Lower leg skin (tissue), 4 donors: ENCODE data around the gene PET100. TPM values are rescaled to one million over a fixed set of nuclear protein-coding genes. Genes with fewer than 3 reads are reported as not detected.

Source experiments
- DNase-seq, 2 donors: peaks; one replicate each; pipeline ENCODE4 v3.0.0-alpha.2; 2019; ENCODE audit warnings: low spot score in 2 of 2
- H3K4me3 ChIP-seq: fragments of 200-600 bp; sonication (generic); 2 replicates; pipeline ENCODE4 v1.5.1; 2017; ENCODE audit warnings: mild to moderate bottlenecking, low read depth; ENCODE audit not compliant: poor library complexity, severe bottlenecking
- CTCF ChIP-seq, 3 donors: fragments of 450-650 bp; IDR thresholded peaks; one replicate each; pipeline ENCODE4 v1.5.1; 2016; ENCODE audit warnings: antibody characterized with exemption in 3 of 3, mild to moderate bottlenecking in 3 of 3, moderate library complexity in 2 of 3
- POLR2A ChIP-seq, 2 donors: fragments of 450-650 bp; IDR thresholded peaks; one replicate each; pipeline ENCODE4 v1.6.1; 2016 to 2017; ENCODE audit warnings: antibody characterized with exemption in 2 of 2, mild to moderate bottlenecking in 1 of 2, moderate library complexity in 1 of 2
- WGBS, 2 donors: methylation state at CpG; one replicate each; pipeline ENCODE4 v1.1.5; 2018; 5-methylcytosine and 5-hydroxymethylcytosine counted together
- intact Hi-C: fragments of 100-400 bp; cut with DNase I; formaldehyde crosslinking; loops from one replicate; pipeline ENCODE4 v1.15.0; 2023; ENCODE audit warnings: low total_unique reads
- total RNA-seq, 4 donors: library from RNA; depleted of rRNA; stranded (reverse); fragments of >200 nt; gene quantifications; one replicate each; pipeline ENCODE4 v1.1.0, GENCODE V29; 2016

PET100 gene
- total RNA-seq, 4 donors from 2014 or later = 9.0 to 267 (median 19.1) TPM

DNA sequence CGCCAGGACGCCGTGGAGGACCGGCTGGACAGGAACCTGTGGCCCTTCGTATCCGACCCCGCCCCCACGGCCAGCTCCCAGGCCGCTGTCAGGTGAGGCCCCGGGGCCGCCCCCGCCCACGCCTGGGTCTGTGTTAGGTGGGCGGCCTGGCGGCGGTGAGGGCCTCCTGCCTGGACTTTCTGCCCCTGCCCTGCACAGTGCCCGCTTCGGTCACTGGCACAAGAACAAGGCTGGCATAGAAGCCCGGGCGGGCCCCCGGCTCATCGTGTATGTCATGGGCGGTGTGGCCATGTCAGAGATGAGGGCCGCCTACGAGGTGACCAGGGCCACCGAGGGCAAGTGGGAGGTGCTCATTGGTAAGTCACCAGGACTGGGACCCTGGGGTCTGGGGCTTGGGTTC, 17.6 kb downstream of the PET100 start:
- no peak for TF ChIP-seq CTCF (IDR thresholded peaks at IDR 0.05)
- no peak for TF ChIP-seq POLR2A (IDR thresholded peaks at IDR 0.05)
- WGBS, 2 donors = 82 to 93% methylated on average over 13 to 17 of the region's 26 CpGs
- DNase-seq = no peak
- H3K4me3 ChIP-seq = no peak overlapping the region
- intact Hi-C loops = no loop called here

DNA sequence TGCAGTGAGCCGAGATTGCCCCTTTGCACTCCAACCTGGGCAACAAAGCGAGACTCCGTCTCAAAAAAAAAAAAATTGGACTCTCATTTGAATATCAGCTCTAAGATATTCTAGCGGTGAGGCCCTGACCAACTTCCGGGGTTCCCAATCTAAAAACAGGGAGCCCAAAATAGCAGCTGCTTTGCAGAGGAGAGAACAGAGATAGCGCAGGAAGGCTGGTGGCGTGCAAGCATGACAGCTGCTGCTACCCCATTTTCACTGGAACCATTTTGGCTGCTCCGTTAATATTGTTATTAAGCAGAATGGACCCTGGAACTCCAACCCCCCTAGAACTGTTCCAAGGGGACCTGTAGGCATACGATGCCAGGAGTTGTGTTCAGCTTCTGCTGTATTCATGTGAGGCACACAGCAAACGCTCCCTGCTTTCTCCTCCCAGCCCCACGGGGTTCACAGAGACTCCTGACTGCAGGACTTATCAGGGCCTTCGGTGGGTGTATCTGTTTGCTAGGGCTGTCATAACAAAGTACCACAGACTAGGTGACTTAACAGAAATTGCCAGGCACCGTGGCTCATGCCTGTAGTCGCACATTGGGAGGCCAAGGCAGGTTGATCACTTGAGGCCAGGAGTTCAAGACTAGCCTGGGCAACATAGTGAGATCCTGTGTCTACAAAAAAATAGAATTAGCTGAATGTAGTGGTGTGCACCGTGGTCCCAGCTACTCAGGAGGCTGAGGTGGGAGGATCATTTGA, 18.8 kb downstream of the PET100 start:
- H3K4me3 ChIP-seq = no peak overlapping the region
- DNase-seq = no peak
- WGBS, 2 donors = 81 to 86% methylated on average over 14 to 15 of the region's 15 CpGs
- no peak for TF ChIP-seq POLR2A (IDR thresholded peaks at IDR 0.05)
- no peak for TF ChIP-seq CTCF (IDR thresholded peaks at IDR 0.05)
- intact Hi-C loops = no loop called here

GRCh38 chr19:7650148-7650547, 20.6 kb downstream of the PET100 start:
- intact Hi-C loops = no loop called here
- DNase-seq = no peak
- no peak overlapping the region for H3K4me3 ChIP-seq
- TF ChIP-seq CTCF (IDR thresholded peaks at IDR 0.05) (no peak), POLR2A (IDR thresholded peaks at IDR 0.05) (no peak)
- 37 to 46% methylated on average over 2 of the region's 2 CpGs for WGBS, 2 donors

GRCh38 chr19:7652061-7652641, 22.6 kb downstream of the PET100 start:
- no peak overlapping the region for H3K4me3 ChIP-seq
- TF ChIP-seq POLR2A (IDR thresholded peaks at IDR 0.05) (no peak), CTCF (IDR thresholded peaks at IDR 0.05) (peak in 1 of 3 donors; percentile 97)
- intact Hi-C loops = no loop called here
- 6% methylated on average over 28 of the region's 28 CpGs for WGBS, 2 donors
- peak; percentile 76 to 97 for DNase-seq

DNA sequence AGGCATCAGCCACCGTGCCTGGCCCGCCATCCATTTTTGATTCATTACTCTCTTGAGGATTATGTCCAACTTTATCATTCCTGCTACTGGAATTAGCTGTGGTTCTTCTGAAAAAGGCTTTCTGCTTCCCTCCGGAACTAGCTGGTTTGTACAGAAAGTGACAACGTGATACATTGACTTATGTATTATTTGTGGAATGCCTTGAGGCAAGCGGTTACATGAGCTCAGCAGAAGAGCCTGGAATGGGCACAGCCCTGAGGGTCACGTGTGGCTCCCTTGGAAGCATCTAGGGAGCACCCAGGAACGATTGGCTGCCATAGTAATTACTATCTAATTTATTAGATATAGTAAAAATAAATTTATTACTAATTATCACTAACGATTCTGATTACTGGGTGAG, 24.8 kb downstream of the PET100 start:
- H3K4me3 ChIP-seq = no peak overlapping the region
- TF ChIP-seq POLR2A (IDR thresholded peaks at IDR 0.05) (no peak), CTCF (IDR thresholded peaks at IDR 0.05) (no peak)
- no peak for DNase-seq
- WGBS, 2 donors = 32% methylated on average over 8 of the region's 8 CpGs
- intact Hi-C loops = no loop called here
